ENCODE data around the gene TRAF4.

DNA sequence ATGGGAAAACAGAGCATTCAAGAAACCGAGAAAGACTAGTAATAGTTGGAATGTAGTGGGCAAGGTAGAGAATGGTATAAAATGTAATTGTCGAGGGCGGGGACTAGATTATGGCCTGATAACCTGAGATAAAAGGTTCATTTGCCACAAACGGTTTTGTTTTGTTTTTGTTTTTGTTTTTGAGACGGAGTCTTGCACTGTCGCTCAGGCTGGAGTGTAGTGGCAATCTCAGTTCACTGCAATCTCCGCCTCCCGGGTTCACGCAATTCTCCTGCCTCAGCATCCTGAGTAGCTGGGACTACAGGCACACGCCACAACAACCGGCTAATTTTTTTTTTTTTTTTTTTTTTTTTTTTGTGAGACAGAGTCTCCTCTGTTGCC, 13.9 kb upstream of the TRAF4 start:
- TF ChIP-seq, protein P1, sequence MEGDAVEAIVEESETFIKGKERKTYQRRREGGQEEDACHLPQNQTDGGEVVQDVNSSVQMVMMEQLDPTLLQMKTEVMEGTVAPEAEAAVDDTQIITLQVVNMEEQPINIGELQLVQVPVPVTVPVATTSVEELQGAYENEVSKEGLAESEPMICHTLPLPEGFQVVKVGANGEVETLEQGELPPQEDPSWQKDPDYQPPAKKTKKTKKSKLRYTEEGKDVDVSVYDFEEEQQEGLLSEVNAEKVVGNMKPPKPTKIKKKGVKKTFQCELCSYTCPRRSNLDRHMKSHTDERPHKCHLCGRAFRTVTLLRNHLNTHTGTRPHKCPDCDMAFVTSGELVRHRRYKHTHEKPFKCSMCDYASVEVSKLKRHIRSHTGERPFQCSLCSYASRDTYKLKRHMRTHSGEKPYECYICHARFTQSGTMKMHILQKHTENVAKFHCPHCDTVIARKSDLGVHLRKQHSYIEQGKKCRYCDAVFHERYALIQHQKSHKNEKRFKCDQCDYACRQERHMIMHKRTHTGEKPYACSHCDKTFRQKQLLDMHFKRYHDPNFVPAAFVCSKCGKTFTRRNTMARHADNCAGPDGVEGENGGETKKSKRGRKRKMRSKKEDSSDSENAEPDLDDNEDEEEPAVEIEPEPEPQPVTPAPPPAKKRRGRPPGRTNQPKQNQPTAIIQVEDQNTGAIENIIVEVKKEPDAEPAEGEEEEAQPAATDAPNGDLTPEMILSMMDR (IDR thresholded peaks at IDR 0.05; ENCODE audit: low read length), result no peak
- TF ChIP-seq EZH2 (optimal IDR thresholded peaks at IDR 0.05; ENCODE audit: low read depth, low read length) (no peak), EZH2phosphoT487 (IDR thresholded peaks at IDR 0.05; ENCODE audit: low read length) (no peak)
